GM15510 (cell line): ENCODE results near the gene DZIP1.

Experiments
- POLR2A ChIP-seq: IDR thresholded peaks from 3 replicates; pipeline ENCODE4 v1.6.1; 2011; ENCODE audit warnings: borderline replicate concordance; ENCODE audit not compliant: insufficient read length; ENCODE audit errors: extremely low read depth

DZIP1 gene

GRCh38 chr13:95544293-95544692, 100.2 kb downstream of the DZIP1 start:
- no peak for TF ChIP-seq POLR2A

- no peak for TF ChIP-seq POLR2A
Measured at GRCh38 chr13:95541911-95542474, 102.5 kb downstream of the DZIP1 start.

GRCh38 chr13:95541308-95541707, 103.2 kb downstream of the DZIP1 start:
- no peak for TF ChIP-seq POLR2A

GRCh38 chr13:95540888-95541287, 103.6 kb downstream of the DZIP1 start:
- TF ChIP-seq POLR2A: no peak

- TF ChIP-seq POLR2A: no peak
Measured at GRCh38 chr13:95536632-95537241, 107.8 kb downstream of the DZIP1 start.

- no peak for TF ChIP-seq POLR2A
Measured at GRCh38 chr13:95535243-95535642, 109.3 kb downstream of the DZIP1 start.

- TF ChIP-seq POLR2A: no peak
Measured at GRCh38 chr13:95533545-95534160, 110.9 kb downstream of the DZIP1 start.

GRCh38 chr13:95530178-95530577, 114.3 kb downstream of the DZIP1 start:
- no peak for TF ChIP-seq POLR2A
